Left lung (tissue), 10 donors: ENCODE measurements around the gene UBE2G1. TPM values are rescaled to one million over a fixed set of nuclear protein-coding genes. Genes with fewer than 3 reads are reported as not detected.

Source experiments
- ATAC-seq: fragments of 200-7000 bp; cut with Tn5 transposase; one replicate; pipeline ENCODE4 v1.9.1; 2020; ENCODE audit warnings: moderate library complexity
- DNase-seq, 4 donors: peaks; one replicate each; pipeline ENCODE4 v3.0.0-alpha.2; 2013 to 2020
- H3K27ac ChIP-seq, 2 donors: fragments of 200-600 bp; sonication (generic) in 1 of 2; one replicate each; pipeline versions ENCODE4 v1.5.0 to v1.8.0; 2020 to 2021
- H3K27me3 ChIP-seq, 2 donors: fragments of 200-600 bp; sonication (generic) in 1 of 2; one replicate each; pipeline versions ENCODE4 v1.5.0 to v1.8.0; 2020 to 2021
- H3K36me3 ChIP-seq, 2 donors: fragments of 200-600 bp; sonication (generic) in 1 of 2; one replicate each; pipeline versions ENCODE4 v1.5.0 to v1.8.0; 2020 to 2021
- H3K4me1 ChIP-seq, 2 donors: fragments of 200-600 bp; one replicate each; pipeline ENCODE4 v1.8.0; 2021
- H3K4me3 ChIP-seq, 2 donors: fragments of 200-600 bp; sonication (generic) in 1 of 2; one replicate each; pipeline versions ENCODE4 v1.5.0 to v1.8.0; 2020 to 2021; ENCODE audit warnings: mild to moderate bottlenecking in 1 of 2
- H3K9me3 ChIP-seq, 2 donors: fragments of 200-600 bp; sonication (generic) in 1 of 2; one replicate each; pipeline versions ENCODE4 v1.5.0 to v1.8.0; 2020 to 2021
- intact Hi-C, 2 donors: fragments of 100-400 bp; cut with DNase I; formaldehyde crosslinking; loops; one replicate each; pipeline versions ENCODE4 v1.11.2 to v1.14.2; 2022
- polyA plus RNA-seq, 6 donors: library from polyadenylated mRNA; unstranded; fragments of 120-200 nt; gene quantifications; one replicate each; pipeline ENCODE4 v1.2.1, GENCODE V29; 2013; ENCODE audit not compliant: insufficient read length in 6 of 6
- total RNA-seq, 2 donors: library from RNA; stranded (reverse); fragmentation: NEBNext Ultra II Directional; extraction: Animal tissue kit (Norgen Biotek cat#: 25700); gene quantifications; one replicate each; pipeline ENCODE4 v1.2.1, GENCODE V29; 2021
- TF ChIP-seq, protein P1 (sequence below), 2 donors: fragments of 200-600 bp; sonication (generic) in 1 of 2; IDR thresholded peaks; one replicate each; pipeline versions ENCODE4 v1.5.0 to v1.8.0; 2021; ENCODE audit warnings: antibody characterized with exemption in 2 of 2
- donor health status: DM: no; HTN: yes; CAD: no.
- donor health status: DM: no; HTN: no; CAD: no.

Gene UBE2G1
- total and polyA plus RNA-seq, 8 donors, result 43.3 to 56.9 (median 48.3) TPM

DNA sequence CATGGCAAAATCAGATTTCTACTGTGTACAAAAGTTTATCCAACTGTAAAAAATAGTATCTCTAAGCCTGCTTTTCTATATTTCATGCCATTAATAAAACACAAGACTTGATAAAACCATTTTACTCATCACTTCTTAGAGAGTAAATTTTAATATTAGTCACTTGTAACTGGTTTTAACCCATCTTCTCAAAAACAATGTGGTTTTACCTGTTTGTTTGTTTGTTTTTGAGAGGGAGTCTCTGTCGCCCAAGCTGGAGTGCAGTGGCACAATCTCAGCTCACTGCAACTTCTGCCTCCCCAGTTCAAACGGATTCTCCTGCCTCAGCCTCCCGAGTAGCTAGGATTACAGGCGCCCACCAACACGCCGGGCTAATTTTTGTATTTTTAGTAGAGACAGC, 32.1 kb downstream of the UBE2G1 start:
- intact Hi-C loops, result no loop called here
- no peak overlapping the region for H3K4me3 ChIP-seq
- TF ChIP-seq, protein P1, sequence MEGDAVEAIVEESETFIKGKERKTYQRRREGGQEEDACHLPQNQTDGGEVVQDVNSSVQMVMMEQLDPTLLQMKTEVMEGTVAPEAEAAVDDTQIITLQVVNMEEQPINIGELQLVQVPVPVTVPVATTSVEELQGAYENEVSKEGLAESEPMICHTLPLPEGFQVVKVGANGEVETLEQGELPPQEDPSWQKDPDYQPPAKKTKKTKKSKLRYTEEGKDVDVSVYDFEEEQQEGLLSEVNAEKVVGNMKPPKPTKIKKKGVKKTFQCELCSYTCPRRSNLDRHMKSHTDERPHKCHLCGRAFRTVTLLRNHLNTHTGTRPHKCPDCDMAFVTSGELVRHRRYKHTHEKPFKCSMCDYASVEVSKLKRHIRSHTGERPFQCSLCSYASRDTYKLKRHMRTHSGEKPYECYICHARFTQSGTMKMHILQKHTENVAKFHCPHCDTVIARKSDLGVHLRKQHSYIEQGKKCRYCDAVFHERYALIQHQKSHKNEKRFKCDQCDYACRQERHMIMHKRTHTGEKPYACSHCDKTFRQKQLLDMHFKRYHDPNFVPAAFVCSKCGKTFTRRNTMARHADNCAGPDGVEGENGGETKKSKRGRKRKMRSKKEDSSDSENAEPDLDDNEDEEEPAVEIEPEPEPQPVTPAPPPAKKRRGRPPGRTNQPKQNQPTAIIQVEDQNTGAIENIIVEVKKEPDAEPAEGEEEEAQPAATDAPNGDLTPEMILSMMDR (IDR thresholded peaks at IDR 0.05), result no peak

DNA sequence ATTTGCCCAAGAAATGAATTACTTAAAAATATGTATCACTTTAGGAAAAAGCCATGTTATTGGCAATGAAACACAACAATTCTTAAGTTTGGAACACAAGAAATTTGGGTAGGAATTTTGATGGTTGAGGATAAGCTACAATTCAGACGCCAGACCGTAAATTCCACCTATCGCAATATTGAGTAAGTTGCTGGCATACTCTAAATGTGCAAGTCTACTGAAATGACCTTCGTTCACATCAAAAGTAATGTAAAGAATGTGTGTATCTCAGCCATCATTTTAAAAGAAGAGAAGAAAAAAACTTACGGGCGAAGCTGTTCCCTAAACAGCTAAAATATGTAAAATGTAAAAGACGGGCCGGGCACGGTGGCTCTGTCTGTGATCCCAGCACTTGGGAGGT, 33.4 kb downstream of the UBE2G1 start:
- ATAC-seq (no peak), DNase-seq (no peak)
- no peaks in the 10 kb centered on the region for H3K9me3 ChIP-seq
- TF ChIP-seq, protein P1 (IDR thresholded peaks at IDR 0.05), result no peak
- intact Hi-C loops, result no loop called here
- no peaks in the 10 kb centered on the region for H3K36me3 ChIP-seq
- peaks cover 5 to 17% of the 10 kb centered on the region in 2 donors for H3K4me1 ChIP-seq
- no peak overlapping the region for H3K27ac ChIP-seq
- no peaks in the 10 kb centered on the region for H3K27me3 ChIP-seq
- no peak overlapping the region for H3K4me3 ChIP-seq

More for the DNA sequence above, 32.1 kb downstream of the UBE2G1 start:
- H3K36me3 ChIP-seq, result no peaks in the 10 kb centered on the region
- H3K9me3 ChIP-seq, result no peaks in the 10 kb centered on the region
- no peaks in the 10 kb centered on the region for H3K27me3 ChIP-seq
- peaks cover 5 to 17% of the 10 kb centered on the region in 2 donors for H3K4me1 ChIP-seq
- no peak for ATAC-seq
- H3K27ac ChIP-seq, result no peak overlapping the region
- DNase-seq, result no peak

DNA sequence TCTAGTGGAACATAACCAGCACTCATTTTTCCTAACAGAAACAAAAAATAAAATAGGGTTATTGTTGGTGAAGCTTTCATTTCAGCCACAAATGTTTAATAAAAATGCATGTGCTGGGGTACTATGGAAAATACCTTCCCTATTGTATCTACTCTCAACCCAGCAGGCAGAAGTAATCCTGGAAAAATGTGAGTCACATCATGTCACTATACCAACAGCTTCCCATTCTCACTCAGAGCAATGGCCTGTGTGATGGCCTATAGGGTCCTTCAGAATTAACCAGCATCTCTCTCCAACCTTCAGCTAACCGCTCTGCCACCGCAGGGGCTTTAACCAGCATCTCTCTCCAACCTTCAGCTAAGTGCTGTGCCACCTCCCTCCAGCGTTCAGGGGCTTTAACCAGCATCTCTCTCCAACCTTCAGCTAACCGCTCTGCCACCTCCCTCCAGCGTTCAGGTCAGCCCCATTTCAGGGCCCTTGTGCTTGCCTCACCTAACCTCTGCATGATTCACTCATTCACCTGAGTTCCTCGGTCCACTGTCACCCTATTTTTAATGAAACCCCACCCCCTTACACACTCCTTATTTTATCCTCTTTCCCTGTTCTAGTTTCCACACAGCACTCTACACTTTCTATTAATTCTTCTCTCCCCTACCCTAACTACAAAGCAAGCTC, 34.0 kb downstream of the UBE2G1 start:
- no peak for DNase-seq
- Histone ChIP-seq H3K9me3 (no peaks in the 10 kb centered on the region), H3K4me3 (no peak overlapping the region), H3K36me3 (no peaks in the 10 kb centered on the region), H3K4me1 (peaks cover 5 to 17% of the 10 kb centered on the region in 2 donors), H3K27ac (no peak overlapping the region), H3K27me3 (no peaks in the 10 kb centered on the region)
- ATAC-seq, result peak; percentile 44
- TF ChIP-seq, protein P1 (IDR thresholded peaks at IDR 0.05), result no peak
- intact Hi-C loops, result no loop called here

DNA sequence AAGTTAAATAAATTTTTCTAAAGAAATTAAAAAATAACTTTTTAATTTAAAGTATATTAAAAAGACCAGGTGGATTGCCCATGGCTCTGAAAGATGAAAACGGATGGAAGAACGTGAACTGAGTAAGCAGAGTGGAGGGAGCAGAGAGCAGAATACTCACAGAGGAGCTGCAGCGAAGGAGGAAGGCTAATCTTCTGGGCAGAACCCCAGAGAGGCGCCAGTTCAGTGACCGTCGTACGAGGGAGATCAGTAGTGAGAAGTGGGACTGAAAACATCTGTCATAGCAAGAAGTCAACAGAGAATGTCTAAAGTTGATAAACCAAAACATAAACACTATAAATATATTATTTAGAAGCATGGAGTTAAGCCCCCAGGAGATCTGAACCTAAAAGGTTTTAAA, 34.9 kb downstream of the UBE2G1 start:
- Histone ChIP-seq H3K27me3 (no peaks in the 10 kb centered on the region), H3K4me1 (peaks cover 5 to 17% of the 10 kb centered on the region in 2 donors), H3K9me3 (no peaks in the 10 kb centered on the region), H3K27ac (no peak overlapping the region), H3K36me3 (no peaks in the 10 kb centered on the region), H3K4me3 (no peak overlapping the region)
- no peak for ATAC-seq
- intact Hi-C loops, result no loop called here
- peak in 1 of 4 donors; percentile 18 for DNase-seq
- TF ChIP-seq, protein P1 (IDR thresholded peaks at IDR 0.05), result no peak

DNA sequence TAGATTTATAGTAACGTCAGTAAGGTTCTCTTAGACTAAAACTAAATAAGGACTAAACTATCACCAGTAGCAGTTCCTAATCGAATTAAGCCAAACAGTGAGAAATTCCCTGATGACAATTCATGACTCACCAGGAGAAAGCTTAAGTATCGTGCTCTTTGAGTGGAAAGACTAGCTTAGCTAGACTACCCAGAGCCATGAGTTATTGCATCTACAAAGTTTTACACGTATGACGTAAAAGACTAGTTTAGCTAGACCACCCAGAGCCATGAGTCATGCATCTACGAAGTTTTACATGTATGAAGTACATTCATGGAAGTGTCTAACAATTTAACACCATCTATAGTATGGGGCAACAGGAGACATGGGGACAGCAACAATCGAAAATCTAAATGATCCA, 36.6 kb downstream of the UBE2G1 start:
- Histone ChIP-seq H3K27ac (no peak overlapping the region), H3K36me3 (no peaks in the 10 kb centered on the region), H3K9me3 (no peaks in the 10 kb centered on the region), H3K4me3 (no peak overlapping the region), H3K27me3 (no peaks in the 10 kb centered on the region), H3K4me1 (peaks cover 5 to 17% of the 10 kb centered on the region in 2 donors)
- TF ChIP-seq, protein P1 (IDR thresholded peaks at IDR 0.05), result no peak
- peak; percentile 80 for ATAC-seq
- no peak for DNase-seq
- intact Hi-C loops, result no loop called here
